AG04449 (cell line): Measurements from ENCODE around the gene HIPK2.

ENCODE experiments used
- CTCF ChIA-PET: fragments of 350-600 bp; formaldehyde crosslinking; extraction: SDS; loops from one replicate; lab custom pipeline; 2021; ENCODE audit warnings: antibody characterized with exemption; lab: Yijun Ruan, JAX
- POLR2A ChIA-PET: fragments of 400-600, 350-600 bp; formaldehyde crosslinking; extraction: SDS; loops from one replicate; lab custom pipeline; 2020; ENCODE audit warnings: antibody characterized with exemption, inconsistent platforms; lab: Yijun Ruan, JAX
- DNase-seq: peaks from one replicate; pipeline ENCODE4 v3.0.0-alpha.2; 2010; ENCODE audit warnings: low read depth, low spot score
- H3K4me3 ChIP-seq: 2 replicates; pipeline ENCODE4 v1.5.1; 2011; ENCODE audit warnings: low read depth, mild to moderate bottlenecking, control low read depth, low read length
- CTCF ChIP-seq: IDR thresholded peaks from one replicate; pipeline ENCODE4 v1.5.1; 2011; ENCODE audit warnings: mild to moderate bottlenecking, moderate library complexity, low read length, control low read depth, inconsistent platforms; ENCODE audit not compliant: insufficient read depth; ENCODE audit errors: missing control alignments

Gene HIPK2

GRCh38 chr7:139645572-139646523 is 131.9 kb downstream of the HIPK2 start:
- ChIA-PET POLR2A (interaction anchor here (0.7 to 1.4 kb wide), 2 partner anchors 37 to 125 kb away, joined by 3 read pairs; no protein-coding TSS in a partner anchor), CTCF (interaction anchor here (0.7 to 5.2 kb wide), 56 partner anchors 8 to 373 kb away, joined by 3 to 192 read pairs (median 6); partner anchors contain the start of gene HIPK2)
- TF ChIP-seq CTCF, result peak; percentile 83
- H3K4me3 ChIP-seq, result no peak overlapping the region
- DNase-seq, result no peak

GRCh38 chr7:139643951-139644585 is 133.7 kb downstream of the HIPK2 start:
- ChIA-PET CTCF (interaction anchor here (0.6 to 5.2 kb wide), 15 partner anchors 6 to 359 kb away, joined by 3 to 192 read pairs (median 17); partner anchors contain the start of gene HIPK2), POLR2A (no interaction called here)
- H3K4me3 ChIP-seq, result no peak overlapping the region
- no peak for TF ChIP-seq CTCF
- no peak for DNase-seq

GRCh38 chr7:139642283-139642682 is 135.5 kb downstream of the HIPK2 start:
- DNase-seq, result no peak
- POLR2A ChIA-PET, result no interaction called here
- no peak overlapping the region for H3K4me3 ChIP-seq
- no peak for TF ChIP-seq CTCF
- CTCF ChIA-PET, result interaction anchor here (1.1 to 1.8 kb wide), 4 partner anchors 9 to 361 kb away, joined by 4 to 17 read pairs (median 7); no protein-coding TSS in a partner anchor

- H3K4me3 ChIP-seq, result no peak overlapping the region
- no peak for TF ChIP-seq CTCF
- POLR2A ChIA-PET, result no interaction called here
- no peak for DNase-seq
- CTCF ChIA-PET, result interaction anchor here (1.1 to 3.3 kb wide), 4 partner anchors 23 to 364 kb away, joined by 4 to 20 read pairs (median 11); no protein-coding TSS in a partner anchor
These were observed 136.3 kb downstream of the HIPK2 start for GRCh38 chr7:139641337-139641992.

- H3K4me3 ChIP-seq, result no peak overlapping the region
- ChIA-PET CTCF (interaction anchor here (1.0 to 3.3 kb wide), 6 partner anchors 20 to 365 kb away, joined by 4 to 20 read pairs (median 6); no protein-coding TSS in a partner anchor), POLR2A (no interaction called here)
- no peak for DNase-seq
- TF ChIP-seq CTCF, result no peak
These were observed 137.1 kb downstream of the HIPK2 start for GRCh38 chr7:139640681-139641080.
